Loucy (cell line): Measurements from ENCODE around the gene C14orf119.

Experiments used
- EZH2phosphoT487 ChIP-seq: fragments of 200-600 bp; IDR thresholded peaks from 2 replicates; pipeline ENCODE4 v1.6.1; 2018; ENCODE audit warnings: antibody characterized with exemption, mild to moderate bottlenecking, moderate library complexity, borderline replicate concordance
- TF ChIP-seq, protein P1 (sequence below): fragments of 200-600 bp; sonication (generic); conservative IDR thresholded peaks from 2 replicates; pipeline ENCODE4 v1.5.1; 2014; ENCODE audit warnings: mild to moderate bottlenecking, antibody characterized with exemption, low read length

DNA sequence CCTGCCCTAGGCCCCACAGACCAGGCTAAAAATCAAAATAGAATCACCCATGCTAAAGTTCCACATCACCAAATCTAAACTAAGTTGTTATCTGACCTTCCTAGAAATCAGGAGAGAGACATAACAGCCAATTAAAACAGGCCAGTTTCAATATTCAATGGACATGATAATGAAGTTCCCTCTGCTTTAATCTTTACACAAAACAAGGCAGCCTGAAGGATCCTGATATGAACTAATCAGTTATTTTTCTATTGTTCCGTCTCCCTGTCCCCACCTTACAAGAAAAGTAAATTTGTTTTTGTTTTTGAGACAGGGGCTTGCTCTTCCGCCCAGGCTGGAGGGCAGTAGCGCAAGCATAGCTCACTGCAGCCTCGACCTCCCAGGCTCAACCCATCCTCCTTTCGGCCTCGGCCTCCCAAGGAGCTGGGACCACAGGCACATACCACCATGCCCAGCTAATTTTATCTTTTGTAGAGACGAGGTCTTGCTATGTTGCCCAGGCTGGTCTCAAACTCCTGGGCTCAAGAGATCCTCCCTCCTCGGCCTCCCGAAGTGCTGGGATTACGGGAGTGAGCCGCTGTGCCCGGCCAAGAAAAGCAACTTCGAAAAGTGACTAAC lies 29.1 kb downstream of the C14orf119 start:
- TF ChIP-seq EZH2phosphoT487: no peak
- TF ChIP-seq, protein P1, sequence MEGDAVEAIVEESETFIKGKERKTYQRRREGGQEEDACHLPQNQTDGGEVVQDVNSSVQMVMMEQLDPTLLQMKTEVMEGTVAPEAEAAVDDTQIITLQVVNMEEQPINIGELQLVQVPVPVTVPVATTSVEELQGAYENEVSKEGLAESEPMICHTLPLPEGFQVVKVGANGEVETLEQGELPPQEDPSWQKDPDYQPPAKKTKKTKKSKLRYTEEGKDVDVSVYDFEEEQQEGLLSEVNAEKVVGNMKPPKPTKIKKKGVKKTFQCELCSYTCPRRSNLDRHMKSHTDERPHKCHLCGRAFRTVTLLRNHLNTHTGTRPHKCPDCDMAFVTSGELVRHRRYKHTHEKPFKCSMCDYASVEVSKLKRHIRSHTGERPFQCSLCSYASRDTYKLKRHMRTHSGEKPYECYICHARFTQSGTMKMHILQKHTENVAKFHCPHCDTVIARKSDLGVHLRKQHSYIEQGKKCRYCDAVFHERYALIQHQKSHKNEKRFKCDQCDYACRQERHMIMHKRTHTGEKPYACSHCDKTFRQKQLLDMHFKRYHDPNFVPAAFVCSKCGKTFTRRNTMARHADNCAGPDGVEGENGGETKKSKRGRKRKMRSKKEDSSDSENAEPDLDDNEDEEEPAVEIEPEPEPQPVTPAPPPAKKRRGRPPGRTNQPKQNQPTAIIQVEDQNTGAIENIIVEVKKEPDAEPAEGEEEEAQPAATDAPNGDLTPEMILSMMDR: no peak
